CD4-positive, alpha-beta T cell (primary cell): ENCODE measurements around the gene SMAD3. TPM values are rescaled to one million over a fixed set of nuclear protein-coding genes. Genes with fewer than 3 reads are reported as not detected.
A peak's percentile ranks its signal among the peaks of the same experiment; 100 is the strongest.

Source experiments
- ATAC-seq: fragments of 200-7000 bp; cut with Tn5 transposase; one replicate; pipeline ENCODE4 v1.10.0; 2022; ENCODE audit warnings: mild to moderate bottlenecking; ENCODE audit not compliant: poor library complexity
- CTCF ChIA-PET: fragments of 350-600 bp; sonication (Branson Sonifier 250); formaldehyde crosslinking; loops from one replicate; lab custom pipeline; 2021; ENCODE audit warnings: antibody characterized with exemption, inconsistent platforms; lab: Charles Lee
- POLR2A ChIA-PET: fragments of 350-600 bp; sonication (Branson Sonifier 250); formaldehyde crosslinking; loops from one replicate; lab custom pipeline; 2021; ENCODE audit warnings: antibody characterized with exemption, inconsistent platforms; lab: Charles Lee
- DNase-seq, 14 experiments: peaks; one replicate each; pipeline ENCODE4 v3.0.0-alpha.2; 2013 to 2020; ENCODE audit warnings: mixed read lengths in 2 of 14
- H3K27ac ChIP-seq, 2 donors: one replicate each; pipeline versions ENCODE4 v1.5.1 to v1.7.0; 2013; ENCODE audit warnings: low read length in 2 of 2, low read depth in 1 of 2, mild to moderate bottlenecking in 1 of 2
- H3K27me3 ChIP-seq, 2 experiments: 1 replicate in 1 of 2; 2 replicates in 1 of 2; pipeline versions ENCODE4 v1.6.1 to v1.7.0; 2013; ENCODE audit warnings: low read length in 2 of 2, control low read depth in 1 of 2, mild to moderate bottlenecking in 1 of 2, moderate library complexity in 1 of 2; ENCODE audit not compliant: insufficient read depth in 2 of 2, control insufficient read depth in 1 of 2
- H3K36me3 ChIP-seq: one replicate; pipeline ENCODE4 v1.6.1; 2013; ENCODE audit warnings: low read length, control low read depth; ENCODE audit not compliant: insufficient read depth
- H3K4me1 ChIP-seq: one replicate; pipeline ENCODE4 v1.6.1; 2013; ENCODE audit warnings: low read length, control low read depth; ENCODE audit not compliant: insufficient read depth
- H3K4me3 ChIP-seq: one replicate; pipeline ENCODE4 v1.5.1; 2013; ENCODE audit warnings: mild to moderate bottlenecking, low read length, moderate library complexity
- H3K9me3 ChIP-seq, 2 experiments: 1 replicate in 1 of 2; 2 replicates in 1 of 2; pipeline versions ENCODE4 v1.6.1 to v1.7.0; 2013; ENCODE audit warnings: low read length in 2 of 2, mild to moderate bottlenecking in 2 of 2, control low read depth in 1 of 2, moderate library complexity in 1 of 2; ENCODE audit not compliant: control insufficient read depth in 1 of 2, insufficient read depth in 1 of 2
- H3K27ac Mint-ChIP-seq: one replicate; pipeline ENCODE4 v1.8.0; 2020; ENCODE audit warnings: mixed read lengths
- H3K27me3 Mint-ChIP-seq: one replicate; pipeline ENCODE4 v1.8.0; 2021; ENCODE audit warnings: mixed read lengths
- H3K36me3 Mint-ChIP-seq: one replicate; pipeline ENCODE4 v1.8.0; 2021; ENCODE audit warnings: low read depth, mixed read lengths
- H3K4me1 Mint-ChIP-seq: one replicate; pipeline ENCODE4 v1.8.0; 2021; ENCODE audit warnings: low read depth, mixed read lengths
- H3K4me3 Mint-ChIP-seq: one replicate; pipeline ENCODE4 v1.8.0; 2020; ENCODE audit warnings: mild to moderate bottlenecking, mixed read lengths
- H3K9me3 Mint-ChIP-seq: one replicate; pipeline ENCODE4 v1.8.0; 2020; ENCODE audit warnings: mixed read lengths
- CTCF ChIP-seq: fragments of 200-600 bp; IDR thresholded peaks from one replicate; pipeline ENCODE4 v1.8.0; 2022; ENCODE audit warnings: antibody characterized with exemption, mild to moderate bottlenecking
- intact Hi-C, 2 experiments: fragments of 100-400 bp; cut with DNase I in 1 of 2; cut with micrococcal nuclease in 1 of 2; formaldehyde crosslinking; loops; one replicate each; pipeline versions ENCODE4 v1.15.1 to v1.9.0; 2023 to 2025; cut with DNase I, micrococcal nuclease
- total RNA-seq, 174 experiments: library from RNA in 2 of 174; stranded (reverse) in 2 of 174; gene quantifications; one replicate each; pipeline ENCODE4 v1.2.3 and lab custom pipeline; 2021 to 2026

The SMAD3 gene
- total RNA-seq, 2 experiments from 2014 or later: 30.0 to 31.0 TPM

DNA sequence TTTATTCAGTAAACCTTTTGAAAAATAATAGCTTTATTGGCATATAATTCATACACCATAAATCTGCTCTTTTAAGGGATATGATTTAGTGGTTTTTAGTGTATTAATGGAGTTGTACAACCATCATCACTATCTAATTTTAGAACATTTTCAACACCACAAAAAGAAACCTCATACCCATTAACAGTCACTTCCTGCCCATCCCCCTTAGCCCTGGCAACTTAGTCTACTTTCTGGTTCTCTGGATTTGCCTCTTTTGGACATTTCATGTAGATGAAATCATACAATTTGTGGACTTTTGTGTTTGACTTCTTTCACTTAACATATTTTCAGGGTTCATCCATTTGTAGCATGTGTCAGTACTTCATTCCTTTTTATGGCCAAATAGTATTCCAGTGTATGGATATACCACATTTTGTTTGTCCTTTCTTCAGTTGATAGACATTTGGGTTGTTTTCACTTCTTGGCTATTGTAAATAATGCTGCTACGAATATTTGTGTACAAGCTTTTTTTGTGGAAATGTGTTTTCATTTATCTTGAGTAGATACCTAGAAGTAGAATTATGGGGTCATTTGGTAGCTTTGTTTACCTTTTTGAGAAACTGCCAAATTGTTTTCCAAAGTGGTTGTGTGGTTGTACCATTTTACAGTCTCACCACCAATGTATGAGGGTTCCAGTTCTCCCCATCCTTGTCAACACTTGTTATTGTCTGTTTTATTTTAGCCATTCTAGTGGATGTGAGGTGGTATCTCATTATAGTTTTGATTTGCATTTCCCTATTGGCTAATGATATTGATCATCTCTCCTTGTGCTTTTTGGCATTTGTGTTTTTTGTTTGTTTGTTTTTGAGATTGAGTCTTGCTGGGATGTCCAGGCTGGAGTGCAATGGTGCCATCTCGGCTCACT, 45.8 kb downstream of the SMAD3 start:
- no peak overlapping the region for H3K4me3 ChIP-seq
- Mint-ChIP-seq H3K9me3 (peaks cover 4% of the 10 kb centered on the region), H3K36me3 (peaks cover 12% of the 10 kb centered on the region), H3K4me3 (peak overlapping the region; percentile 25), H3K27me3 (no peaks in the 10 kb centered on the region), H3K27ac (peak overlapping the region; percentile 69), H3K4me1 (peaks cover 38% of the 10 kb centered on the region)
- H3K27ac ChIP-seq: no peak overlapping the region
- DNase-seq (peak in 1 of 14 experiments; percentile 79), ATAC-seq (peak; percentile 37)
- no peaks in the 10 kb centered on the region for H3K27me3 ChIP-seq
- intact Hi-C loops: no loop called here
- H3K9me3 ChIP-seq: no peaks in the 10 kb centered on the region
- ChIA-PET POLR2A (interaction anchor here (0.8 to 1.5 kb wide), 4 partner anchors 9 to 42 kb away, joined by 3 to 14 read pairs (median 5); no protein-coding TSS in a partner anchor), CTCF (interaction anchor here (0.6 kb wide), 1 partner anchor 50 kb away, joined by 3 read pairs; no protein-coding TSS in a partner anchor)
- peaks cover 71% of the 10 kb centered on the region for H3K4me1 ChIP-seq
- TF ChIP-seq CTCF: no peak
- H3K36me3 ChIP-seq: peaks cover 6% of the 10 kb centered on the region

DNA sequence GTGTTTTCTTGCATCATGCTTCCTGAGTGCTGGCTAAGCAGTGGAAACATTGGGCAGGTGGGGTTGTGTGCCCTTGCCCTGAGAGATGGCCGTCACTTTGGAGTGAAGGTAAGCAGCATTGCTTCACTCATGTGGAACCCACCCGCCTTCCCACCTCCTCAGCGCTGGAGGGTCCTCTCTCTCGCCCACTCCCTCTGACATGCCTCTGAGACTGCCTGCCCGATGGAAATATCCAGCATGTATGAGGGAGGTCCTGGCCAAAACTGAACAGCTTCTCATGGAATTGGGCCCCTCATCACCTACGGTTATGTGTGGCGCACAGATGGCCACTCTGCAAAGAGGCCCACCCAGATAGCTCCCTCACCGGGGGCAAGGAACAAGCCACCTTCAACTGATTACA, 48.6 kb downstream of the SMAD3 start:
- POLR2A ChIA-PET: no interaction called here
- Mint-ChIP-seq H3K4me3 (no peak overlapping the region), H3K4me1 (peaks cover 66% of the 10 kb centered on the region), H3K9me3 (peaks cover 4% of the 10 kb centered on the region), H3K27ac (peak overlapping the region; percentile 96), H3K27me3 (no peaks in the 10 kb centered on the region), H3K36me3 (peaks cover 12% of the 10 kb centered on the region)
- Histone ChIP-seq H3K4me3 (no peak overlapping the region), H3K36me3 (no peaks in the 10 kb centered on the region), H3K9me3 (no peaks in the 10 kb centered on the region), H3K27ac (no peak overlapping the region), H3K27me3 (no peaks in the 10 kb centered on the region), H3K4me1 (peaks cover 74% of the 10 kb centered on the region)
- ATAC-seq: no peak
- TF ChIP-seq CTCF: no peak
- CTCF ChIA-PET: no interaction called here
- DNase-seq: no peak
- intact Hi-C loops: no loop called here

DNA sequence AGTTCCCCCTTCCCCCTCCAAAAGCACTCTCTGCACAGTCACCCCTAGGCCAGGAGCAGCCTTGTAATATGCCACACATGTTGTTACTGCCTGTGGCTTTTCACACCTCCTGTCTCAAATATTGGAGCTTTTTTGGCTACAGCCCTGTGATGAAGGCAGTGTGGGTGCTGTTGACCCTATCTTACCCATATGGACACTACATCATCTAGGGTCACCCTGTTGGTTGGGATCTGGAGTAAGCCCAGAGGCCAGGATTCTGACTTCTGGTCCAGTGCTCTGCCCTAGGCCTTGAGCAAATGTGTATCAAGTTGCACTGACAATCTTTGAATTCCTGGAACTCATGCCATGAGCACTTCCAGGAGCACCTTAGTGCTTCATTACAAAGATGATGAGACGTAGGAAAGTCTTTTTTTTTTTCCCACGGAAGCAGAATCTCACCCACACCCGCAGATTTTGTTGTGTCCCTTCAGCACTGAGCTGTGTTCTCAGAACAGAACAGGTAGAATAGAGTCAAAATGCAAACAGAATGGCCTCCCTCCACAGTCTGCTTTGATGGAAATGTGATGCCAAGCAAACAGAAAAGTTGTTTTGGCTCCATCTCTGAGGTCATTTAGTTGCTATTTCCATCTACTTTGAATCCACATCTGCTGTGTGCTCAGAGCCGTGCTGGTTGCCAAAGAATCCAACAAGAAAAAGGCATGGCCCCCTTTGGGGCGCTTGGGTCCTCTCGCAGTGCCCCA, 49.6 kb downstream of the SMAD3 start:
- Histone ChIP-seq H3K9me3 (no peaks in the 10 kb centered on the region), H3K27ac (peak overlapping the region in 1 of 2 donors; percentile 12), H3K27me3 (no peaks in the 10 kb centered on the region), H3K4me3 (no peak overlapping the region), H3K4me1 (peaks cover 74% of the 10 kb centered on the region), H3K36me3 (no peaks in the 10 kb centered on the region)
- no peaks in the 10 kb centered on the region for H3K27me3 Mint-ChIP-seq
- ATAC-seq (peak; percentile 41), DNase-seq (no peak)
- CTCF ChIA-PET: interaction anchor here (0.6 kb wide), 1 partner anchor 139 kb away, joined by 3 read pairs; no protein-coding TSS in a partner anchor
- intact Hi-C loops: loop anchor here in 1 of 2 experiments (5.0 kb wide), 1 partner anchor 33 kb away; no protein-coding TSS in a partner anchor
- H3K36me3 Mint-ChIP-seq: peaks cover 11% of the 10 kb centered on the region
- H3K4me1 Mint-ChIP-seq: peaks cover 76% of the 10 kb centered on the region
- peak overlapping the region; percentile 96 for H3K27ac Mint-ChIP-seq
- POLR2A ChIA-PET: interaction anchor here (0.7 kb wide), 1 partner anchor 68 kb away, joined by 3 read pairs; no protein-coding TSS in a partner anchor
- TF ChIP-seq CTCF: no peak
- peak overlapping the region; percentile 28 for H3K4me3 Mint-ChIP-seq
- peaks cover 4% of the 10 kb centered on the region for H3K9me3 Mint-ChIP-seq
